OCI-LY1 (cell line): Measurements from ENCODE around the gene YLPM1.

ENCODE experiments used
- EZH2 ChIP-seq: fragments of 200-600 bp; sonication (generic), shearing (Covaris generic); IDR thresholded peaks from 2 replicates; pipeline ENCODE4 v1.8.0; 2017; ENCODE audit warnings: borderline replicate concordance, mixed run types, mild to moderate bottlenecking, antibody characterized with exemption, low read length, moderate library complexity, mixed read lengths
- TF ChIP-seq, protein P1 (sequence below): fragments of 200-600 bp; sonication (generic), shearing (Covaris generic); IDR thresholded peaks from 2 replicates; pipeline ENCODE4 v1.5.1; 2017; ENCODE audit warnings: mild to moderate bottlenecking, antibody characterized with exemption, low read length, moderate library complexity, mixed read lengths

DNA sequence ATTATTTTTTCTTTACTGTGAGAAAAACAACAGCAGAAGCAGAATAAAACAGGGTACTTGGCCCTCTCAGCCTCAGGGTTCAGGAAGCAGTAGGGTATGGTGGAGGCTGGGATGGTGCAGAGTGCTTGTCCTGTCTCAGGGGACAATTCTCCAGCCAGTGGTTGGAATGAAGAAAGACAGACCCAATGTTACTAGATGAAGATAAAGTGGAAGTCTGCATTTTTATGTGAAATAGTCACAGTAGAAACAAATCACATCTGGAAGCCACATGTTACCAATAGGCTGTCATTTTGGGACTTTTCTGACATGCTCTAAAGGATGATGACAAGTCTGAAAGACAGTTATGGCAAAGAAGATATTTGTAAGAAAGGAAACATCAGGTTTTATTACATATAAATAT is 80.5 kb downstream of the YLPM1 start:
- TF ChIP-seq, protein P1, sequence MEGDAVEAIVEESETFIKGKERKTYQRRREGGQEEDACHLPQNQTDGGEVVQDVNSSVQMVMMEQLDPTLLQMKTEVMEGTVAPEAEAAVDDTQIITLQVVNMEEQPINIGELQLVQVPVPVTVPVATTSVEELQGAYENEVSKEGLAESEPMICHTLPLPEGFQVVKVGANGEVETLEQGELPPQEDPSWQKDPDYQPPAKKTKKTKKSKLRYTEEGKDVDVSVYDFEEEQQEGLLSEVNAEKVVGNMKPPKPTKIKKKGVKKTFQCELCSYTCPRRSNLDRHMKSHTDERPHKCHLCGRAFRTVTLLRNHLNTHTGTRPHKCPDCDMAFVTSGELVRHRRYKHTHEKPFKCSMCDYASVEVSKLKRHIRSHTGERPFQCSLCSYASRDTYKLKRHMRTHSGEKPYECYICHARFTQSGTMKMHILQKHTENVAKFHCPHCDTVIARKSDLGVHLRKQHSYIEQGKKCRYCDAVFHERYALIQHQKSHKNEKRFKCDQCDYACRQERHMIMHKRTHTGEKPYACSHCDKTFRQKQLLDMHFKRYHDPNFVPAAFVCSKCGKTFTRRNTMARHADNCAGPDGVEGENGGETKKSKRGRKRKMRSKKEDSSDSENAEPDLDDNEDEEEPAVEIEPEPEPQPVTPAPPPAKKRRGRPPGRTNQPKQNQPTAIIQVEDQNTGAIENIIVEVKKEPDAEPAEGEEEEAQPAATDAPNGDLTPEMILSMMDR: no peak
- TF ChIP-seq EZH2: no peak
